GM20000 (cell line): ENCODE measurements around the gene HP.
A peak's percentile ranks its signal among the peaks of the same experiment; 100 is the strongest.

Source experiments
- DNase-seq: peaks from one replicate; pipeline ENCODE4 v3.0.0; 2012; ENCODE audit warnings: low spot score
- CTCF ChIP-seq: IDR thresholded peaks from 2 replicates; pipeline ENCODE4 v1.5.1; 2012; ENCODE audit warnings: mild to moderate bottlenecking, control low read depth; ENCODE audit errors: extremely low read depth, missing control alignments

HP gene

GRCh38 chr16:72083778-72084404, 29.6 kb downstream of the HP start:
- TF ChIP-seq CTCF = no peak
- no peak for DNase-seq

- no peak for TF ChIP-seq CTCF
- no peak for DNase-seq
Measured at GRCh38 chr16:72084445-72084844, 30.1 kb downstream of the HP start.

- DNase-seq = no peak
- no peak for TF ChIP-seq CTCF
Measured at GRCh38 chr16:72085002-72085401, 30.7 kb downstream of the HP start.

GRCh38 chr16:72091217-72091616, 36.9 kb downstream of the HP start:
- no peak for DNase-seq
- no peak for TF ChIP-seq CTCF

GRCh38 chr16:72092832-72093447, 38.6 kb downstream of the HP start:
- TF ChIP-seq CTCF = no peak
- DNase-seq = no peak

GRCh38 chr16:72093448-72094265, 39.4 kb downstream of the HP start, which contains the start of the genes DHX38 and TXNL4B:
Gene DHX38, plus strand, starts transcription at chr16:72093847. Its CDS starts 2,311 bp downstream, at chr16:72096158.
Gene TXNL4B, minus strand, starts transcription at chr16:72093620. Its CDS starts 2,871 bp downstream, at chr16:72090749.
- DNase-seq = peak; percentile 95
- no peak for TF ChIP-seq CTCF

GRCh38 chr16:72094266-72094610, 39.9 kb downstream of the HP start:
- no peak for DNase-seq
- no peak for TF ChIP-seq CTCF
